ENCODE results near the gene DENND5A.

DNA sequence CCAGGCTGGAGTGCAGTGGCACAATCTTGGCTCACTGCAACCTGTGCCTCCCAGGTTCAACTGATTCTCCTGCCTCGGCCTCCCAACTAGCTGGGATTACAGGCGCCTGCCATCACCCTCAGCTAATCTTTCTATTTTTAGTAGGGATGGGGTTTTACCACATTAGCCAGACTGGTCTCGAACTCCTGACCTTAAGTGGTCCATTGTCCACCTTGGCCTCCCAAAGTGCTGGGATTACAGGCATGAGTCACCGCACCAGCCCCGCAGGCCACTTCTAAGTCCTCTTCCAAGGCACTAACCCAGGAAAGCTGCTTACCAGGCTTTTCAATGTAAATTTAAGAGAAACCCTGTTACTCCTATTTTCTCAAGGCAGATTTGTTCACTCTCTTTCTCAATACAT lies 50.4 kb downstream of the DENND5A start:
- no peak for TF ChIP-seq CTCF (conservative IDR thresholded peaks at IDR 0.05; ENCODE audit: low read depth, low read length)
- no peak for TF ChIP-seq EZH2 (IDR thresholded peaks at IDR 0.05; ENCODE audit: low read length, unreplicated experiment)
- TF ChIP-seq EZH2phosphoT487 (IDR thresholded peaks at IDR 0.05; ENCODE audit: borderline replicate concordance, low read length) = no peak

Data from PC-3 (cell line).